ENCODE measurements around the gene CA10. TPM values are rescaled to one million over a fixed set of nuclear protein-coding genes. Genes with fewer than 3 reads are reported as not detected.

The CA10 gene
- total RNA-seq, 4 donors from 2014 or later: not detected

DNA sequence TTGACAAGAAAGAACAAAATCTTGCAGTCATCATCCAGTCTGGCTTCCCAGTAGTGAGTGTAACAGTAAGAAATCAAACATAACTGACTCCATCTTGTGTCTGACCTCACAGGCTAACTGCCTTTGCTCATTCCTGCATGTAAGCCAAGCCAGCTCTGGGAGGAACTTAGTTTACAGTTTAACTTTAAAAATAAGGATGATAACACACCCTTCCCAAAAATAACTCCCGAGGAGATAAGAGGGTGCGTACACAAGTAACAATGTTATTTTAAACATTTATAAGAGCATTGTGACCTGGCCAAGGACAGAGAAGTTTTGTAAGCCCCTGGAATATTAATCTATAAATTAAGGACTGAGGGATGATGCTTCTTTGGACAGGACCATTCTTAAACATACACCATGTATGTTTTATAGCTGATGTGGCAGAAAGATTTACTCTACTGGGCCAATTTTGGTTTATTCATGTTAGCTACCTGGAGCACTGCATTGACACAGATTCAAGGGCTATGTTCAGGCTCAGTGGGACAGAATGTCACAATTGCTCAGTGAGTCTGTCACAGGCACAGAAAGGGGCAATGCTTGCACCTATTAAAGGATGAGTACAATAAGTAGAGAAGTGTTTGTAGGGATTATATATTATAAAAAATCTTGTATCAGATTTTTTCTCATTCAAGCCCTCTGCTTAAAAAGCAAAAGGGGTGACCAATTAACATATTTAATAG is 554.1 kb downstream of the CA10 start:
- H3K4me1 ChIP-seq: no peaks in the 10 kb centered on the region
- WGBS, 2 donors (ENCODE audit: low coverage in 1 of 2): 32 to 40% methylated on average over 1 to 2 of the region's 2 CpGs
- H3K27me3 ChIP-seq: no peaks in the 10 kb centered on the region
- H3K36me3 ChIP-seq: no peaks in the 10 kb centered on the region
- H3K27ac ChIP-seq: no peak overlapping the region
- no peak overlapping the region for H3K4me3 ChIP-seq
- no peak for TF ChIP-seq EP300 (IDR thresholded peaks at IDR 0.05)
- no peak for TF ChIP-seq POLR2A (IDR thresholded peaks at IDR 0.05)
- TF ChIP-seq, protein P1, sequence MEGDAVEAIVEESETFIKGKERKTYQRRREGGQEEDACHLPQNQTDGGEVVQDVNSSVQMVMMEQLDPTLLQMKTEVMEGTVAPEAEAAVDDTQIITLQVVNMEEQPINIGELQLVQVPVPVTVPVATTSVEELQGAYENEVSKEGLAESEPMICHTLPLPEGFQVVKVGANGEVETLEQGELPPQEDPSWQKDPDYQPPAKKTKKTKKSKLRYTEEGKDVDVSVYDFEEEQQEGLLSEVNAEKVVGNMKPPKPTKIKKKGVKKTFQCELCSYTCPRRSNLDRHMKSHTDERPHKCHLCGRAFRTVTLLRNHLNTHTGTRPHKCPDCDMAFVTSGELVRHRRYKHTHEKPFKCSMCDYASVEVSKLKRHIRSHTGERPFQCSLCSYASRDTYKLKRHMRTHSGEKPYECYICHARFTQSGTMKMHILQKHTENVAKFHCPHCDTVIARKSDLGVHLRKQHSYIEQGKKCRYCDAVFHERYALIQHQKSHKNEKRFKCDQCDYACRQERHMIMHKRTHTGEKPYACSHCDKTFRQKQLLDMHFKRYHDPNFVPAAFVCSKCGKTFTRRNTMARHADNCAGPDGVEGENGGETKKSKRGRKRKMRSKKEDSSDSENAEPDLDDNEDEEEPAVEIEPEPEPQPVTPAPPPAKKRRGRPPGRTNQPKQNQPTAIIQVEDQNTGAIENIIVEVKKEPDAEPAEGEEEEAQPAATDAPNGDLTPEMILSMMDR (IDR thresholded peaks at IDR 0.05): no peak
- TF ChIP-seq POLR2AphosphoS5 (IDR thresholded peaks at IDR 0.05): no peak
- no peak for ATAC-seq
- no peaks in the 10 kb centered on the region for H3K9me3 ChIP-seq

DNA sequence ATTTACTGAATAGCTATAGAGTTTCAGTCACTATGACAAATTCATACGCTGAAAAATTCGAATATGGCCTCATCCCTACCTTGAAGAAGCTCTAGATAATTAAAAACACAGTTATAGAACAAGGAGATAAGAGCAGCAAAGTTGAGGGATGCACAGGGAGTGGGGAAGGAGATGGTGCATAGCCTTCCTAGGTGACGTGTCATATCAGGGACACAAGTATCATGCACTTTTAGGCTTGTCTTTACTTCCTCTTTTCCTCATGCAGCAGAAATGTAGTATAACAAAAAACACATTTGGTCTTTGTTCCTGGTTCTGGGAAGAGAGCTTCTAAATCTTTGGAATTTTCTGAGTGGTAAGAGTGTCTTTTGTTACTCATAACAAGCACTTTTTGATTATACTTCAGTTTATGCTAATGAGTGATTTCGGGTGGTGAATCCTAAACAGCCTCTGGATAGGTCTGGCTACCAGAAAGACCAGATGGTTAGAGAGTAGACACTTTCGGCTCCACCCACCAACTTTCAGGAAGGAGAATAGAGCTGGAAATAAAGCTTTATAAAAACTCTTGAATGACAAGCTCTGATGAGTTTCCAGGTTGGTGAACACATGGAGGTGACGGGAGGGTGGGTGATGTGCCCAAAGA is 556.8 kb downstream of the CA10 start:
- WGBS, 2 donors (ENCODE audit: low coverage in 1 of 2): 80 to 85% methylated on average over 5 of the region's 6 CpGs
- Histone ChIP-seq H3K36me3 (no peaks in the 10 kb centered on the region), H3K27ac (no peak overlapping the region), H3K4me1 (no peaks in the 10 kb centered on the region), H3K4me3 (no peak overlapping the region), H3K9me3 (no peaks in the 10 kb centered on the region), H3K27me3 (no peaks in the 10 kb centered on the region)
- TF ChIP-seq POLR2AphosphoS5 (IDR thresholded peaks at IDR 0.05) (no peak), POLR2A (IDR thresholded peaks at IDR 0.05) (no peak), EP300 (IDR thresholded peaks at IDR 0.05) (no peak)
- TF ChIP-seq, protein P1 (IDR thresholded peaks at IDR 0.05): no peak
- ATAC-seq: no peak

DNA sequence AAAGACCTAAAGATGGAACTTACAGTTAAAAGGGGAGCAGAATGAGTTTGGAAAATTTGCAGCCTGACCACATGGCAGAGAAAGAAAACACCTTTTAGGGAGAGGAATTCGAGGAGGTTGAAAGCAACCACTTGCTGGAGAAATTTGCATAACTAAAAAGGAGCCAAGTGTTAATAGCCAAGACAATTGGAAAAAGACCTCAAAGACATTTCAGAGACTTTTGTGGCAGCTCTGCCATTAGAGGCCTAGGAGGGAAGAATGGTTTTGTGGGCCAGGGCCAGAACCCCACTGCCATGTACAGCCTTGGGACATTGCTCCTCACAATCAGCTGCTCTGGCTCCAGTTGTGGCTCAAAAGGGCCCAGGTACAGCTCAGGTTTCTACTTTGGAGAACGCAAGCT is 559.7 kb downstream of the CA10 start:
- no peaks in the 10 kb centered on the region for H3K27me3 ChIP-seq
- no peak overlapping the region for H3K27ac ChIP-seq
- no peaks in the 10 kb centered on the region for H3K36me3 ChIP-seq
- ATAC-seq: no peak
- 64 to 69% methylated on average over 2 of the region's 2 CpGs for WGBS, 2 donors (ENCODE audit: low coverage in 1 of 2)
- no peak overlapping the region for H3K4me3 ChIP-seq
- no peaks in the 10 kb centered on the region for H3K9me3 ChIP-seq
- H3K4me1 ChIP-seq: no peaks in the 10 kb centered on the region
- TF ChIP-seq, protein P1 (IDR thresholded peaks at IDR 0.05): no peak
- TF ChIP-seq POLR2AphosphoS5 (IDR thresholded peaks at IDR 0.05): no peak

DNA sequence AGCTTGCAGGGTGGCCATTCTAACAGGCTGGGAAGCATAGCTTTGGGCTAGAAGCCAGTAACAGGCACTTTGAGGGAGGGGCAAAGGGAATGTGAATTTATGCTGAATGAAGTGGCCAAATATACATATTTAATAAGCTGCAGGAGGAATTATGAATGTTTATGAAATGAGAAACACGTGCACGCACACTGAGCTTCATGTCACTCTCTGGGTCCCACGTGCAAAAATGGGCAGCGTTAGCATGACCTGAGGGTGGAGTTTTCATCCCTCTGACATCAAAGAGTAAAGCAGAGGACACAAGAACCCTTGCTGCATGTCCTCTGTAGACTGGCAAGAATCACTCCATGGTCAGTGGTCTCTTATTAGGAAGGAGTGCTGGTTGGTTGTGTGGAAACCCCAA is 561.2 kb downstream of the CA10 start:
- WGBS, 2 donors (ENCODE audit: low coverage in 1 of 2): 76 to 87% methylated on average over 4 of the region's 4 CpGs
- Histone ChIP-seq H3K4me3 (no peak overlapping the region), H3K4me1 (no peaks in the 10 kb centered on the region), H3K27me3 (no peaks in the 10 kb centered on the region), H3K36me3 (no peaks in the 10 kb centered on the region), H3K27ac (no peak overlapping the region), H3K9me3 (no peaks in the 10 kb centered on the region)
- TF ChIP-seq POLR2AphosphoS5 (IDR thresholded peaks at IDR 0.05): no peak
- TF ChIP-seq POLR2A (IDR thresholded peaks at IDR 0.05): no peak
- TF ChIP-seq, protein P1 (IDR thresholded peaks at IDR 0.05): no peak
- no peak for TF ChIP-seq EP300 (IDR thresholded peaks at IDR 0.05)
- ATAC-seq: no peak

DNA sequence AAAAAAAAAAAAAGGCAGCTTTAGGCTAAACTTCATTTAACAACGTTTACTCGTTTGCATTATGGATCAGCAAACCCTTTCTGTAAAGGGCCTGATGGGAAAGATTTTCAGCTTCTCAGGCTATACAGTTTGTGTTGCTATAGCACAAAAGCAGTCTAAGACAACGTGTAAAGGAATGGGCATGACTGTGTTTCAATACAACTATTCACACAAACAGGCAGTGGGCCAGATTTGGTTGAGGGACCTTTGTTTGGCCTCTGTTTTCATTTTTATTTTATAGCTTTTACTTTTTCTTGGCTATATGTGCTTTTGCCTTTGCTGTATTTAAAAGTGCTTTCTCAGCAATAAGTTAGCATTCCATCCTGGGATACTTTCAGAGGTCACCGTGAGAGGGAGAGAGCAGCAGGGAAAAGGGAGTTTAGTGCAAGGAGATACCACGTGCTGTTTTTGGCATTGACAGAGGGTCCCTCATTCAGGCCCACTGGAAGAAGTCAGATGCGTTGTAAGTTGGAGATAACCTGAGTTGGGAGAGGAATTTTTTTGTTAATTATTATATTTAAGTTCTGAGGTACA is 562.6 kb downstream of the CA10 start:
- H3K4me3 ChIP-seq: no peak overlapping the region
- H3K36me3 ChIP-seq: no peaks in the 10 kb centered on the region
- WGBS, 2 donors (ENCODE audit: low coverage in 1 of 2): 39 to 46% methylated on average over 4 to 6 of the region's 6 CpGs
- H3K27me3 ChIP-seq: no peaks in the 10 kb centered on the region
- no peaks in the 10 kb centered on the region for H3K9me3 ChIP-seq
- no peak overlapping the region for H3K27ac ChIP-seq
- no peaks in the 10 kb centered on the region for H3K4me1 ChIP-seq
- TF ChIP-seq EP300 (IDR thresholded peaks at IDR 0.05) (no peak), POLR2AphosphoS5 (IDR thresholded peaks at IDR 0.05) (no peak), POLR2A (IDR thresholded peaks at IDR 0.05) (no peak)
- TF ChIP-seq, protein P1 (IDR thresholded peaks at IDR 0.05): no peak
- no peak for ATAC-seq

All from gastroesophageal sphincter (tissue), 4 donors.